Activated T-helper 1 cell treated with anti-CD3 and anti-CD28 coated beads, Interleukin-2, amount 50 U/mL, for 16 hours (primary cell): ENCODE data around the gene CLDN14.
"Not testable (repeated sequence)": the region's sequence is repeated elsewhere in the genome, so short reads cannot be mapped to it uniquely, and the experiment has no call there.

Source experiments
- DNase-seq, 2 donors: peaks; one replicate each; pipeline ENCODE4 v3.0.0-alpha.2; 2020; ENCODE audit warnings: low read depth in 1 of 2, low spot score in 1 of 2

CLDN14 gene

DNA sequence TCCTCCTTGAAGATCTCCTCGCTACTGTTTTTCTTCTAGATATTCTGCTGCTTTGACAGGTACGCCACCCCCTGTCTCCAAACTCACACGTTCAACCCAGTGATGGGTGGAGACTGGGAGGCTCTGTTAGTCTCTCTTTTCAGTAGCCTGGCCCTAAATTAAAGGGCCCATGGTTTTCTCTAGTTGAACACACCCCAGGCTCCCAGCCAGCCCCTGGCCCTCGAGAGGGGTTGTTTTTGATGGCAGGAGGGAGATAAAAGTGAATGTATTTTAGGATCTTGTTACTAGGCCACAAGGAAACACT, 21.6 kb upstream of the CLDN14 start:
- DNase-seq: no peak

DNA sequence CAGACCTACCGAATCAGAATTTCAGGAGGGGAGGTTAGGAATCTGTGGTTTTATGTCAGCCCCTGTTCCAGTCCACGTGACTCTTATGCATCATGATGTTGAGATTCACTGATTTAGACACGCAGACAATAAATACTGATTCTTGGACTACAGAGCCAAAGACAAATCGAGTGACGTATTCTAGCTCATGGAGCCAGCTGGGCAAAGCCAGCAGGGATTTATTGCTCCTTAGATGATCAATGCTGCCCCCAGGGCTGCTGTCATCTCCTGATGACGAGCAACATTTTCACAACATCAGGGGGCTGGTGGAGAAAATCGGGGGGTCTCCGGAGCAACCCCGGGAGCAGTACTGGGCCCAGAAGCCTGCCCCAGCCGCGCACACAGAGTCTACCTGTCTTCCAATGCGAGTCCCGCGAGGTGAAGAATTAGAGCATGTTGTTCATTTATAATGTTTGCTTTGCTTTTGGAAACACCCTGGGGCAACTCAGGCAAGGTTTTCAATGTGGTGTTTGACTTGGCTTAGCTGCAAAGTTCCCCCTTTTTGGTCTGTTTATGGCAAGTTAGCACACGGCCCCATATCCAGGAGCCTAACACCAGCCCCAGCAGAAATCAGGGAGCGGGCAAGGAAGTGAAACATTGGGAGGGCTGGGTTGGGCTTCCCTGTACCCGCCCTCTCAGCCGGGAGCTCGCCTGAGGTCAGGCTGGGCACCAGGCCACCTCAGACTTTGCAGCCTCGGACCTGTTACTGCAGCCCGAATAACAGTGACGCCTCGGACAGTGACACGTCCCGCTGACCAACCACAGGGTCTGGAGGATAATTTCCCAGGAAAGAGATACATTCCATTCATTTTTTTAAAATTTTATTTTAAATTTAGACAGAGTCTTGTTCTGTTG, 19.9 kb upstream of the CLDN14 start:
- no peak for DNase-seq

- no peak for DNase-seq
Measured at GRCh38 chr21:36494557-36494956, 14.6 kb upstream of the CLDN14 start.

DNA sequence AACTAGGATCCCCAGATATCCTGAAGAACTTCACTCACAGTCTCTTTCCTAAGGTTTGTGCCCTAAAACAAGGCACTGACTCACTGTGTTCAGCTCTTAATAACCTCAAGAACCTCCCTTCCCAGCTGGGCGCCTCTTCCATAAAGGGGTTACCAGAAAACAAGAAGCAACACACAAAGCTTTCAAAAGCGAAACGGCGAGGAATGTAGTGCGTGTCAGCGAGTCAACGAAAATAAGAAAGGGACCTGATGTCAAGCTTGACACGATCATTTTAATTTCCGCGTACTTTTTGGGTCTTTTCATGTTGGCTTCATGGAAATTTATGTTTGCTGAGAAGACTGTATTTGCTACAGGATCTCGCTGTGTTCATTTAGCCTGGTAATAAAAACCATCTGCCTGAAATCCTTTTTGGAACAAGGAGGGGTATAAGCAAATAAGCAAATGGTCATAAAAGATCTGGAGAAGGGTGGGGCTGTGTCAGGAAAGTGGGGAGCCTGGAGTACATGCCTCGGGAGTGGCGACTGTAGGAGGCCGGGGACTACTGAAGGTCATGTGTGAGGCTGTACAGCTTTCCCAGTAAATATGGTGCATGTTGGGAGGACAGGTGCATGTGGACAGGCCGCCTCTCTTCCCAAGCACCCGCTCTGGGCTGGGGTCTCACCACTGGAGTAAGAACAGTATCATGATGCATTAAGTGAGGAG, 11.4 kb upstream of the CLDN14 start:
- no peak for DNase-seq

GRCh38 chr21:36489776-36490165, 9.8 kb upstream of the CLDN14 start:
- DNase-seq: no peak

DNA sequence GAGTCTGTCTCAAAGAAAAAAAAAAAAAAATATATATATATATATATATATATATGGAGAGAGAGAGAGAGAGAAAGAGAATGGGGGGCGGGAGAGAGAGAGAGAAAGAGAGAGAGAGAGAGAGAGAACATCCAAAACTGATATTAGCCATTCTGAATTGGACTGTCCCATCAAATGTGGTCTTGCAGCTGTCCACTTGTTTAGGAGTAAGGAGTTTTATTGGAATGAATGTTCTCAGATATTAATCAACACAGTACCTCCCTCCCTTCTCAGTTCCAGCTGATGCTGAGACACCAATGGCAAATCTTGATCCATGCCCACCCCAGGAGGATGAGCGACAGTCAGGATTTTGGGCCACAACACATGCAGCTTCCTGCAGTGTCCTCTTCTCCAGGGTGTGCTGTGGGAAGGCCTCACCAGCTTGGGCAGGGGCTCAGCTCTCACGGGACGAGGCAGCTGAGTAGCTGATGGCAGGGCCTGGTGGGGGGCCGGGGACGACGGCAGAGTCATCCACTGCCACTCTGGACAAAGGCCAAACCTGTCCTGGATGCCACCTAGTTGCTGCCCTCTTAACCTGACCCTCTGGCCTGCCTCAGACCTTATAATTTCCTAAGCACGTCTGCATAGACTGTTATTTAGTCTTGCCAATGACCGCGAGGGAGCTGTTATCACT, 9.3 kb upstream of the CLDN14 start:
- DNase-seq: no peak

DNA sequence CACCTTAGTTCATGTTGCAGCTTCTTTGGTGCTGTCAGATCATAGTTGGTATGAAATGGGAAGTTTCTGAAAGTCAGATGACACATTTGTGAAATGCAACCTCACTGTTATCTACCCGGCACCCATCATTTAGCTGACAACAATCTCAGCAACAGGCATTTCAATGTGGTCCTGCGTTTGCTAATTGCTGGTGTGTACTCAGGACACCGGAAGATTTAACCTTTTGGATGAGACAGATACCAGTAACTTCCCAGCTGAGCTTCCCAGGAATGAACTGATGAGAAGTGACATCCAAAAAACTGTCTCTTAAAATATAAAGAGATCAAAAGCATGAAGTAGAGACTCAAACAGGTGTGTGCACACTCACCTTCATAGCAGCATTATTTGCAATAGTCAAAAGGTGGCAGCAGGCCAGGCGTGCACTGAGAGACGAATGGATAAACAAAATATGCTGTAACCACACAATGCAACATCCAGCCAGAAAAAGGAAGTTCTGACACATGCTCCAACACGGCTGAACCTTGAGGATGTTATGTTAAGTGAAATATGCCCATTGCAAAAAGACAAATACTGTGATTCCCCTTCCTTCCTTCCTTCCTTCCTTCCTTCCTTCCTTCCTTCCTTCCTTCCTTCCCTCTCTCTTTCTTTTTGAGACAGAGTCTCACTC, 7.9 kb upstream of the CLDN14 start:
- DNase-seq: no peak

DNA sequence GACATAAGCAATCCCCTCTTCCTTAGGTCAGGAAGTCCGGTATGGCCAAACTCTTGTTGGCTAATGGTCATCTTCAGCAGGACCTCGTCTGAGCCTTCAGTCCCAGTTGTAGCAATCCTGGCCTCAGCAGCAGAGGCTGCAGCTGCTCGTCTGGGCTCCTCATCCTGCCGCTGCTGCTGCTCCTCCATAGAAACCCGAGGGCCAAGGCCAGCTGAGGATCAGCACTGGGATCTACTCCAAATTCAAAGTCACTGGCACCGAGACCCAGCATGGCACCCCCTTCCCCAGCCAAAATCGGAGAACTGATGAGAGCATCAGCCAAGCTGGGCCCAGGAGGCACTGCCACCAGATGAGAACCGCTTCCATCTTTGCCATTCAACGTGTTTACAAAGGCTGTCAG, 6.3 kb upstream of the CLDN14 start:
- DNase-seq: no peak

DNA sequence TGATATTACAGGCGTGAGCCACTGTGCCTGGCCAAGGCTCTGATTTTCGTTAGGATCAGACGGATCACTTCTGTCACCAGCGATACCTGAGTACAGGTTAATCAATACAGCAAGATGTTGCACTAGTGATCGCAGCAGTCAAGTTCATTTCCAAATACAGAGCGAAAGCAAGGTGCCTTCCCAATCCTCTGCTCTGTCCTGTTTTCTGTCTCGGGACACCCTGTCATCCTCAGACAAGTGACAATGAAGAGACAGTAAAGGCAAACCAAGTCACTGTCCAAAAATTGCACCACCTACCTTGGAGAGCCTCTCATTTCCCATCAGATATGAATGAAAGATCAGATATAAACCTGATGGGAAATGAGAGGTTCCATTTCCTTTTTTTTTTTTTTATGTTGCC, 5.6 kb upstream of the CLDN14 start:
- no peak for DNase-seq

DNA sequence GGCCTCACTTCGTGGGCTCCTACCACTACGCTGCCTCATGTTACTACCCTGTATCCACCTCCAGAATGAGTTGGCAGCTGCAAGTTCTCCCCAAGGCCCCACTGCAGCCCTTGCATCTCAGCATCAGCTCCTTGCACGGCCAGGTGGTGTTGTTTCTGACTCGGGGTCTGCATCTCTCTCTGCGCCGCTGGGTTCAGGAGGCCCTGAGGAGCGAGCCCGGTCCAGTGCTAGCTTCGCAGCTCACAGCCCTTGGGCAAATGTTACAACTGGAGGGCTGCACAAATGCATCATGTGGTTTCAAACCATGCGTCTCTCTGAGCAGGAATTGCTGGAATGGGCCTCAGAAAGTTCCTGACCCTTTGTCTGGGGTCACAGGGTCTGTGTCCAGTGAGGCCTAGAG, 3.2 kb upstream of the CLDN14 start:
- DNase-seq: no peak

GRCh38 chr21:36482673-36483072, 2.8 kb upstream of the CLDN14 start:
- DNase-seq: no peak

- no peak for DNase-seq
Measured at GRCh38 chr21:36482181-36482580, 2.3 kb upstream of the CLDN14 start.

DNA sequence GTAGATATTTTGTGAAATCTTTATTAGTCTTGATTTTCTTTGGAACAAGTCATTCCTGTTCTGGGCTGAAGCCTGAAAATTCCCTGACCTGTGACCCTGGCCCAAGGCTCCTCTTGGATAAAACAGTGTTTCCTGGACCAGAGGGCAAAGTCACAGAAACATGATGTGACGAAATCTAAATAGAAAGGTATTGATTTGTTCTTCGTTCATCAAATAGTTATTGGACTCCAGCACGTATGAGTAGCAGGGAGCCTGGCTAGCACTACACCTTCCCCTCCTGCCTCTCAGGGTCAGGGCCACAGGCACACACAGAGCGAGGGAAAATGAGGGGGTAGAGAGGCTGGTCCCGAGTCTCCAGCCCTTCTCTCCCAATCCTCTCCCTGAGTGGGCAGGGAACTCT, 1.7 kb upstream of the CLDN14 start:
- no peak for DNase-seq

GRCh38 chr21:36480618-36481017, 696 bp upstream of the CLDN14 start:
- no peak for DNase-seq

DNA sequence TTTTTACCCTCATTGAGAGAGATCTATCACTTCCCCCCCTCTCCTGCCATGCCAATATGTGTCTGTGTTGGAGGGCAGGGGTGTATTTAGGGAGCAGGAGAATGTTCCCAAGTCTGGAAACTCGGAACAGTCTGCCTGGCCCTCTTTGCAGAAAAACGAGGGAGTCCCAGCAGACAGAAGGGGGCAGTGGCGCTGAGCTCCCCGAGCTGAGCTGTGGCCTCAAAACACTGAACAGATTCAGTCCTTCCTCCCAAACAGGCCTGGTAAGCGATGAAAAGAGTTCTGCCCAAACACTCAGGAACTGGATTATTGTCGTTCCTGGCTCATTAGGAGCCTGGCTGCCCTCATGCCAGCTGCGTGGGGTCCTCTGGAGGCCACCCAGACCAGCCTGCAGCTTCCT, 981 bp downstream of the CLDN14 start:
- no peak for DNase-seq

DNA sequence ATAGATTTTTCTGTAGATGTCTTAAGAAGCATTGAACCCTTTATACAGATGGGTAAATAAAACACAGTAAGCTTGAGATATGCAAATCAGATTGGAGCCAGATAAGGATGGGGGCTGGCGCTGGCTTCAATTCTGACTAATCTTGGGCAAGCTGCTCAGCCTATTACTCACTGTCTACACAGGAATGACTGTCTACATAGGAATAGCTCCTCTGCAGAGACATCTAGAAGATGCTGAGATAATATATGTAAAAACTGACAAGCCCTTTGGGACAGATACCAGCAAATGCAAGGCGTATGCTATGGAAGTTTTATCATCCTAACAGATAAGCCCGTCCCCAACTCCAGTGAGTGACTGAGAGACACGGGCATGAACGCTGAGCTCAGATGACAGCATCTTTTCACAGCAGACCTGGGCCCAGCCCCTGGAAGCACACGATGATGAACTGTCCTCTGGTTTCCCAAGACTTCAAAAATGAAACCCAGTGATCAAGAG, 1.7 kb downstream of the CLDN14 start:
- no peak for DNase-seq

GRCh38 chr21:36477559-36477958, 2.4 kb downstream of the CLDN14 start:
- no peak for DNase-seq

DNA sequence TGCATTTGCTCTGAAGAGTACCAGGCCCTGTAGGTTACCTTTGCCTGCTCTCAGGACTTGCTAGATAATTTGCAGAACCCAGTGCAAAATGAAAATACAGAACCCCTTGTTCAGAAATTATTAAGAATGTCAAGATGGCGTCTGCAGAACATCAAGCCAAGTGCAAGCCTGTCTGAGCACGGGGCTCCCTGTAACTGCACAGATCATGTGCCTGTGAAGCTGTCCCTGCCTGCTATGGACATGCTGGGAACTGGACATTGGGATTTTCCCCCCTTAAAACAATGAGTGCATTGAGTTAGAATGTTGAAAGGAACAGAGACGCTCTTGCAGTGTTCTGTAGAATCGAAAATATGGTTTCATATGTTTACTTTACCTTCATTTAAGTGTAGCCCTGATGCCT, 2.9 kb downstream of the CLDN14 start:
- DNase-seq: no peak

GRCh38 chr21:36476541-36476940, 3.4 kb downstream of the CLDN14 start:
- DNase-seq: not testable (repeated sequence)

DNA sequence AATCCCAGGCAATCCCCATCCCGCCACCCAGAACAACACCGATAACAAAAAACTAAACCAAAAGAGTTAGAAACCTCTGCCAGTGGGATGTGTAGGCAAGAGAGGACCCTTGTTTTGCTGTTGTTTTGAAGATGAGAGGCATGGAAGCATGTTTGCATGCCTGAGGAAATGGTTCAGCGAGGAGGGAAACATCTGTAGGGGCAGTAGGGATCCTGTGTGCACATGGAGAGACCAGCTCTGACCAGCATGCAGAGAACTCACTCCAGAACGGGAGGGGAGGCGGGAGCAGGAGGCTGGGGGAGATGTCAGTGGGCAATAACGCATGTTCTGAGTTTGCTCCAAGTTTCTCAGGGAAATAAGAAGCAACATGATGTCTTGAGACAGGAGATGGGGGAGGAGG, 5.3 kb downstream of the CLDN14 start:
- DNase-seq: no peak

GRCh38 chr21:36473203-36473602, 6.7 kb downstream of the CLDN14 start:
- DNase-seq: no peak

DNA sequence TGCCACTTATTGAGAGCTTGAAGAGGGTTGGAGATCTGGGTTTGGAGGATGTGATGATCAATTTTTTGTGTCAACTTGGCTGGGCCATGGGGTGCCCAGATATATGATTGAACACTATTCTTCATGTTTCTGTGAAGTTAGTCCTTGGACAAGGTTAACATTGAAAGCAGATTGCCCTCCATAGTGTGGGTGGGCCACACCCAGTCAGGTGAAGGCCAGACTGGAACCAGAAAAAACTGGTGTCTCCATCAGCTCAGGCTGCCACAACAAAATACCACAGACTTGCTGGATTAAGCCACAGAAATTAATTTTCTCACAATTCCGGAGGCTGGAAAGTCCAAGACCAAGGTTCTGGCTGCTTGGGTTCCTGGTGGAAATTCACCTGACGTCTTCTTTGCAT, 7.5 kb downstream of the CLDN14 start:
- DNase-seq: no peak
